ENCODE data around the gene PCSK6. TPM values are rescaled to one million over a fixed set of nuclear protein-coding genes. Genes with fewer than 3 reads are reported as not detected.

Gene PCSK6
- total RNA-seq, 1 donor from 2014 or later: 5.4 TPM

- Mint-ChIP-seq H3K36me3 (ENCODE audit: low read depth) (no peaks in the 10 kb centered on the region), H3K9me3 (peaks cover 4% of the 10 kb centered on the region), H3K27ac (ENCODE audit: unreplicated experiment) (no peak overlapping the region), H3K4me3 (no peak overlapping the region), H3K27me3 (ENCODE audit: low read depth) (peaks cover 29% of the 10 kb centered on the region), H3K4me1 (peaks cover 23% of the 10 kb centered on the region)
- TF ChIP-seq CTCF (conservative IDR thresholded peaks at IDR 0.05): no peak
- no peak for DNase-seq (ENCODE audit: low read depth, low spot score)
Measured at GRCh38 chr15:101536166-101536874, 46.8 kb upstream of the PCSK6 start.

- Mint-ChIP-seq H3K9me3 (peaks cover 4% of the 10 kb centered on the region), H3K27ac (ENCODE audit: unreplicated experiment) (peak overlapping the region; percentile 58), H3K4me3 (no peak overlapping the region), H3K27me3 (ENCODE audit: low read depth) (peaks cover 34% of the 10 kb centered on the region), H3K4me1 (peaks cover 23% of the 10 kb centered on the region), H3K36me3 (ENCODE audit: low read depth) (no peaks in the 10 kb centered on the region)
- DNase-seq (ENCODE audit: low read depth, low spot score): no peak
- TF ChIP-seq CTCF (conservative IDR thresholded peaks at IDR 0.05): no peak
Measured at GRCh38 chr15:101535170-101535902, 45.8 kb upstream of the PCSK6 start.

GRCh38 chr15:101534376-101534970, 45.0 kb upstream of the PCSK6 start:
- Mint-ChIP-seq H3K4me3 (no peak overlapping the region), H3K27ac (ENCODE audit: unreplicated experiment) (peak overlapping the region; percentile 44), H3K4me1 (peaks cover 23% of the 10 kb centered on the region), H3K27me3 (ENCODE audit: low read depth) (peaks cover 29% of the 10 kb centered on the region), H3K36me3 (ENCODE audit: low read depth) (no peaks in the 10 kb centered on the region), H3K9me3 (peaks cover 4% of the 10 kb centered on the region)
- no peak for DNase-seq (ENCODE audit: low read depth, low spot score)
- TF ChIP-seq CTCF (conservative IDR thresholded peaks at IDR 0.05): no peak

- Mint-ChIP-seq H3K4me1 (peaks cover 23% of the 10 kb centered on the region), H3K9me3 (no peaks in the 10 kb centered on the region), H3K27ac (ENCODE audit: unreplicated experiment) (peak overlapping the region; percentile 57), H3K36me3 (ENCODE audit: low read depth) (no peaks in the 10 kb centered on the region), H3K4me3 (no peak overlapping the region), H3K27me3 (ENCODE audit: low read depth) (peaks cover 22% of the 10 kb centered on the region)
- DNase-seq (ENCODE audit: low read depth, low spot score): no peak
- TF ChIP-seq CTCF (conservative IDR thresholded peaks at IDR 0.05): no peak
Measured at GRCh38 chr15:101533371-101534140, 44.0 kb upstream of the PCSK6 start.

GRCh38 chr15:101532865-101533264, 43.4 kb upstream of the PCSK6 start:
- Mint-ChIP-seq H3K27ac (ENCODE audit: unreplicated experiment) (no peak overlapping the region), H3K4me3 (no peak overlapping the region), H3K27me3 (ENCODE audit: low read depth) (peaks cover 22% of the 10 kb centered on the region), H3K36me3 (ENCODE audit: low read depth) (no peaks in the 10 kb centered on the region), H3K4me1 (peaks cover 20% of the 10 kb centered on the region), H3K9me3 (no peaks in the 10 kb centered on the region)
- TF ChIP-seq CTCF (conservative IDR thresholded peaks at IDR 0.05): no peak
- DNase-seq (ENCODE audit: low read depth, low spot score): no peak
